ENCODE data around the gene PRRT1.
"Not testable (repeated sequence)": the region's sequence is repeated elsewhere in the genome, so short reads cannot be mapped to it uniquely, and the experiment has no call there.

- TF ChIP-seq POLR2A (IDR thresholded peaks at IDR 0.05): not testable (repeated sequence)
- TF ChIP-seq, protein P1, sequence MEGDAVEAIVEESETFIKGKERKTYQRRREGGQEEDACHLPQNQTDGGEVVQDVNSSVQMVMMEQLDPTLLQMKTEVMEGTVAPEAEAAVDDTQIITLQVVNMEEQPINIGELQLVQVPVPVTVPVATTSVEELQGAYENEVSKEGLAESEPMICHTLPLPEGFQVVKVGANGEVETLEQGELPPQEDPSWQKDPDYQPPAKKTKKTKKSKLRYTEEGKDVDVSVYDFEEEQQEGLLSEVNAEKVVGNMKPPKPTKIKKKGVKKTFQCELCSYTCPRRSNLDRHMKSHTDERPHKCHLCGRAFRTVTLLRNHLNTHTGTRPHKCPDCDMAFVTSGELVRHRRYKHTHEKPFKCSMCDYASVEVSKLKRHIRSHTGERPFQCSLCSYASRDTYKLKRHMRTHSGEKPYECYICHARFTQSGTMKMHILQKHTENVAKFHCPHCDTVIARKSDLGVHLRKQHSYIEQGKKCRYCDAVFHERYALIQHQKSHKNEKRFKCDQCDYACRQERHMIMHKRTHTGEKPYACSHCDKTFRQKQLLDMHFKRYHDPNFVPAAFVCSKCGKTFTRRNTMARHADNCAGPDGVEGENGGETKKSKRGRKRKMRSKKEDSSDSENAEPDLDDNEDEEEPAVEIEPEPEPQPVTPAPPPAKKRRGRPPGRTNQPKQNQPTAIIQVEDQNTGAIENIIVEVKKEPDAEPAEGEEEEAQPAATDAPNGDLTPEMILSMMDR (IDR thresholded peaks at IDR 0.05): not testable (repeated sequence)
Measured at GRCh38 chr6:32144238-32144637, 7.5 kb downstream of the PRRT1 start.

Data from thyroid gland (tissue), 4 donors.